Effector CD8-positive, alpha-beta T cell (primary cell): ENCODE results near the gene RMI2.
"Not testable (repeated sequence)": the region's sequence is repeated elsewhere in the genome, so short reads cannot be mapped to it uniquely, and the experiment has no call there.

ENCODE experiments used
- DNase-seq: peaks from one replicate; lab custom pipeline; 2025; lab: John Stamatoyannopoulos, UW
- total RNA-seq, 4 experiments: gene quantifications; one replicate each; lab custom pipeline; 2026; lab: John Stamatoyannopoulos, UW

RMI2 gene
- total RNA-seq: 0.68 to 1.8 (median 1.0) reads per million in 4 experiments

GRCh38 chr16:11345040-11345862 is at the start of gene RMI2:
Gene RMI2, plus strand, starts transcription at chr16:11345459. Its CDS starts 13 bp downstream, at chr16:11345472.
- peak; percentile 90 for DNase-seq

- DNase-seq: no peak
Observed at GRCh38 chr16:11295672-11296071, 49.6 kb upstream of the RMI2 start.

- DNase-seq: no peak
Observed at GRCh38 chr16:11296351-11296705, 48.9 kb upstream of the RMI2 start.

GRCh38 chr16:11296706-11297491 is 48.4 kb upstream of the RMI2 start:
- no peak for DNase-seq

- peak; percentile 27 for DNase-seq
Observed at GRCh38 chr16:11297492-11298142, 47.6 kb upstream of the RMI2 start.

- DNase-seq: no peak
Observed at GRCh38 chr16:11298143-11298900, 46.9 kb upstream of the RMI2 start.

GRCh38 chr16:11298950-11299547 is 46.2 kb upstream of the RMI2 start:
- DNase-seq: not testable (repeated sequence)

GRCh38 chr16:11299865-11300559 is 45.2 kb upstream of the RMI2 start:
- no peak for DNase-seq

GRCh38 chr16:11300560-11300892 is 44.7 kb upstream of the RMI2 start:
- DNase-seq: no peak

- no peak for DNase-seq
Observed at GRCh38 chr16:11301645-11302501, 43.4 kb upstream of the RMI2 start.

- DNase-seq: no peak
Observed at GRCh38 chr16:11302977-11303376, 42.3 kb upstream of the RMI2 start.

GRCh38 chr16:11303405-11304138 is 41.7 kb upstream of the RMI2 start:
- no peak for DNase-seq

- DNase-seq: no peak
Observed at GRCh38 chr16:11306381-11306780, 38.9 kb upstream of the RMI2 start.

GRCh38 chr16:11306997-11307638 is 38.1 kb upstream of the RMI2 start:
- no peak for DNase-seq

- DNase-seq: no peak
Observed at GRCh38 chr16:11307639-11308492, 37.4 kb upstream of the RMI2 start.

- no peak for DNase-seq
Observed at GRCh38 chr16:11308493-11309283, 36.6 kb upstream of the RMI2 start.
